ENCODE data around the gene KIAA1217.

The KIAA1217 gene

GRCh38 chr10:24208661-24209431 is at the start of gene KIAA1217:
Gene KIAA1217 (plus strand): TSS chr10:24209138. CDS start chr10:24209194, 56 bp downstream.
- H3K4me3 ChIP-seq (ENCODE audit: low read depth, low read length): peak within 1 kb of the TSS; percentile 56
- in situ Hi-C loops (cut with HindIII; ENCODE audit: low sequenced_read_pairs): no loop called here
- TF ChIP-seq, protein P1, sequence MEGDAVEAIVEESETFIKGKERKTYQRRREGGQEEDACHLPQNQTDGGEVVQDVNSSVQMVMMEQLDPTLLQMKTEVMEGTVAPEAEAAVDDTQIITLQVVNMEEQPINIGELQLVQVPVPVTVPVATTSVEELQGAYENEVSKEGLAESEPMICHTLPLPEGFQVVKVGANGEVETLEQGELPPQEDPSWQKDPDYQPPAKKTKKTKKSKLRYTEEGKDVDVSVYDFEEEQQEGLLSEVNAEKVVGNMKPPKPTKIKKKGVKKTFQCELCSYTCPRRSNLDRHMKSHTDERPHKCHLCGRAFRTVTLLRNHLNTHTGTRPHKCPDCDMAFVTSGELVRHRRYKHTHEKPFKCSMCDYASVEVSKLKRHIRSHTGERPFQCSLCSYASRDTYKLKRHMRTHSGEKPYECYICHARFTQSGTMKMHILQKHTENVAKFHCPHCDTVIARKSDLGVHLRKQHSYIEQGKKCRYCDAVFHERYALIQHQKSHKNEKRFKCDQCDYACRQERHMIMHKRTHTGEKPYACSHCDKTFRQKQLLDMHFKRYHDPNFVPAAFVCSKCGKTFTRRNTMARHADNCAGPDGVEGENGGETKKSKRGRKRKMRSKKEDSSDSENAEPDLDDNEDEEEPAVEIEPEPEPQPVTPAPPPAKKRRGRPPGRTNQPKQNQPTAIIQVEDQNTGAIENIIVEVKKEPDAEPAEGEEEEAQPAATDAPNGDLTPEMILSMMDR (IDR thresholded peaks at IDR 0.05; ENCODE audit: low read depth, low read length): no peak
- peak; percentile 61 for DNase-seq (ENCODE audit: low read depth, low spot score)

GRCh38 chr10:24162206-24162985 is 46.5 kb upstream of the KIAA1217 start:
- DNase-seq (ENCODE audit: low read depth, low spot score): no peak
- in situ Hi-C loops (cut with HindIII; ENCODE audit: low sequenced_read_pairs): no loop called here
- TF ChIP-seq, protein P1 (IDR thresholded peaks at IDR 0.05; ENCODE audit: low read depth, low read length): no peak
- no peak overlapping the region for H3K4me3 ChIP-seq (ENCODE audit: low read depth, low read length)

DNA sequence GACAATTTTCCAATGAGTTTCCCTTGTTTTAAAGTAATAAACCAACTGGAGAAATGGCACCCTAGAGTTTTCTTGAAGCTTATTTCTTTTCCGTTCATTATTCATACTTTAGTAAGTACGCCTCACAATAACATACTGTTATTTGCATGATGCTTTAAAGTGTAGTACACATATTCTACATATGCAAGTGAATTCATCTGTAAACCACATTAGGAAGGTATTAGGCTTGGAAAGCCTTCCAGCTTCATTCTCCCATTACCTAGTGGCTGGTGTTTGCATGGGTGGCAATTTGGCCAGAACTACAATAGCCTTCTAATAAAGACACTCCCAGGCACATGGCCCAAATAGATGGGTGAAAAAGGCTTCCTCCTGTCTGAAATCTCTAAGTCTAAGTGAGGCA is 45.5 kb upstream of the KIAA1217 start:
- TF ChIP-seq, protein P1 (IDR thresholded peaks at IDR 0.05; ENCODE audit: low read depth, low read length): no peak
- H3K4me3 ChIP-seq (ENCODE audit: low read depth, low read length): no peak overlapping the region
- in situ Hi-C loops (cut with HindIII; ENCODE audit: low sequenced_read_pairs): no loop called here
- no peak for DNase-seq (ENCODE audit: low read depth, low spot score)

- peak; percentile 8 for DNase-seq (ENCODE audit: low read depth, low spot score)
- TF ChIP-seq, protein P1 (IDR thresholded peaks at IDR 0.05; ENCODE audit: low read depth, low read length): no peak
- H3K4me3 ChIP-seq (ENCODE audit: low read depth, low read length): no peak overlapping the region
- in situ Hi-C loops (cut with HindIII; ENCODE audit: low sequenced_read_pairs): no loop called here
Measured at GRCh38 chr10:24168258-24169170, 40.4 kb upstream of the KIAA1217 start.

- in situ Hi-C loops (cut with HindIII; ENCODE audit: low sequenced_read_pairs): no loop called here
- no peak overlapping the region for H3K4me3 ChIP-seq (ENCODE audit: low read depth, low read length)
- TF ChIP-seq, protein P1 (IDR thresholded peaks at IDR 0.05; ENCODE audit: low read depth, low read length): no peak
- DNase-seq (ENCODE audit: low read depth, low spot score): no peak
Measured at GRCh38 chr10:24170199-24170598, 38.7 kb upstream of the KIAA1217 start.

DNA sequence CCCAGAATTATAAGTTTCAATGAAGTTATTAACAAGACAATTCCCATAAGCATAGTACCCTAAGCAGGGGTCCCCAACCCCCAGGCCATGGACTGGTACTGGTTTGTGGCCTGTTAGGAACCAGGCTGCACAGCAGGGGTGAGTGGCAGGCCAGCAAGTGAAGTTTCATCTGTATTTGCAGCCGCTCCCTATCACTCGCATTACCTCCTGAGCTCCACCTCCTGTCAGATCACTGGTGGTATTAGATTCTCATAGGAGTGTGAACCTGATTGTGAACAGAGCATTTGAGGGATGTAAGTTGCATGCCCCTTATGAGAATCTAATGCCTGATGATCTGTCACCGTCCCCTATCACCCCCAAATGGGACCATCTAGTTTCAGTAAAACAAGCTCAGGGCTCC is 36.0 kb upstream of the KIAA1217 start:
- in situ Hi-C loops (cut with HindIII; ENCODE audit: low sequenced_read_pairs): no loop called here
- TF ChIP-seq, protein P1 (IDR thresholded peaks at IDR 0.05; ENCODE audit: low read depth, low read length): no peak
- DNase-seq (ENCODE audit: low read depth, low spot score): no peak
- H3K4me3 ChIP-seq (ENCODE audit: low read depth, low read length): no peak overlapping the region

All from astrocyte of the spinal cord (primary cell).